ENCODE data around the gene TRHDE.

DNA sequence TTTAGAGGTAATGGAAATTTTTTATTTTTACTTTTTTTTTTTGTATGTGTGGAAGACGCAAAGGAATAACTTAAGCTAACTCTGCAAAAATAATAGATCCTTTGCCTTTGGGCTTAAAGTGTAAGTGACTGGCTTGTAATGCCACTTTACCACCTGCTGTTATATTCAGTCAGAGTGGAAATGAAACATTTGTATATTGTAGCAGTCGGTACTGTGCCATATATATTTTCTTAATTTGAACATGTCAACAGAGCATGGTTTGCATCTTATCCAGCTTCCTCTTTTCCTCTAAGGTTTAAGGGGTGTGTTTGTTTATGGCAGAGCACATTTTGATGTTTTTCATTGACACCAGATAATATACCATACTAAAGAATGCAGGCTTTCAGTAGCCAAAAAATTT is 176.6 kb downstream of the TRHDE start:
- TF ChIP-seq, protein P1, sequence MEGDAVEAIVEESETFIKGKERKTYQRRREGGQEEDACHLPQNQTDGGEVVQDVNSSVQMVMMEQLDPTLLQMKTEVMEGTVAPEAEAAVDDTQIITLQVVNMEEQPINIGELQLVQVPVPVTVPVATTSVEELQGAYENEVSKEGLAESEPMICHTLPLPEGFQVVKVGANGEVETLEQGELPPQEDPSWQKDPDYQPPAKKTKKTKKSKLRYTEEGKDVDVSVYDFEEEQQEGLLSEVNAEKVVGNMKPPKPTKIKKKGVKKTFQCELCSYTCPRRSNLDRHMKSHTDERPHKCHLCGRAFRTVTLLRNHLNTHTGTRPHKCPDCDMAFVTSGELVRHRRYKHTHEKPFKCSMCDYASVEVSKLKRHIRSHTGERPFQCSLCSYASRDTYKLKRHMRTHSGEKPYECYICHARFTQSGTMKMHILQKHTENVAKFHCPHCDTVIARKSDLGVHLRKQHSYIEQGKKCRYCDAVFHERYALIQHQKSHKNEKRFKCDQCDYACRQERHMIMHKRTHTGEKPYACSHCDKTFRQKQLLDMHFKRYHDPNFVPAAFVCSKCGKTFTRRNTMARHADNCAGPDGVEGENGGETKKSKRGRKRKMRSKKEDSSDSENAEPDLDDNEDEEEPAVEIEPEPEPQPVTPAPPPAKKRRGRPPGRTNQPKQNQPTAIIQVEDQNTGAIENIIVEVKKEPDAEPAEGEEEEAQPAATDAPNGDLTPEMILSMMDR (conservative IDR thresholded peaks at IDR 0.05; ENCODE audit: low read depth, low read length) = no peak
- TF ChIP-seq EZH2 (IDR thresholded peaks at IDR 0.05; ENCODE audit: low read length, unreplicated experiment) = no peak
